ENCODE results near the gene LRRC14B. TPM values are rescaled to one million over a fixed set of nuclear protein-coding genes. Genes with fewer than 3 reads are reported as not detected.

The LRRC14B gene
- total RNA-seq, result not detected in 2 replicates

GRCh38 chr5:191036-191948, at the start of gene LRRC14B:
Gene LRRC14B, plus strand, starts transcription at chr5:191495. Its CDS starts 44 bp downstream, at chr5:191539.

DNA sequence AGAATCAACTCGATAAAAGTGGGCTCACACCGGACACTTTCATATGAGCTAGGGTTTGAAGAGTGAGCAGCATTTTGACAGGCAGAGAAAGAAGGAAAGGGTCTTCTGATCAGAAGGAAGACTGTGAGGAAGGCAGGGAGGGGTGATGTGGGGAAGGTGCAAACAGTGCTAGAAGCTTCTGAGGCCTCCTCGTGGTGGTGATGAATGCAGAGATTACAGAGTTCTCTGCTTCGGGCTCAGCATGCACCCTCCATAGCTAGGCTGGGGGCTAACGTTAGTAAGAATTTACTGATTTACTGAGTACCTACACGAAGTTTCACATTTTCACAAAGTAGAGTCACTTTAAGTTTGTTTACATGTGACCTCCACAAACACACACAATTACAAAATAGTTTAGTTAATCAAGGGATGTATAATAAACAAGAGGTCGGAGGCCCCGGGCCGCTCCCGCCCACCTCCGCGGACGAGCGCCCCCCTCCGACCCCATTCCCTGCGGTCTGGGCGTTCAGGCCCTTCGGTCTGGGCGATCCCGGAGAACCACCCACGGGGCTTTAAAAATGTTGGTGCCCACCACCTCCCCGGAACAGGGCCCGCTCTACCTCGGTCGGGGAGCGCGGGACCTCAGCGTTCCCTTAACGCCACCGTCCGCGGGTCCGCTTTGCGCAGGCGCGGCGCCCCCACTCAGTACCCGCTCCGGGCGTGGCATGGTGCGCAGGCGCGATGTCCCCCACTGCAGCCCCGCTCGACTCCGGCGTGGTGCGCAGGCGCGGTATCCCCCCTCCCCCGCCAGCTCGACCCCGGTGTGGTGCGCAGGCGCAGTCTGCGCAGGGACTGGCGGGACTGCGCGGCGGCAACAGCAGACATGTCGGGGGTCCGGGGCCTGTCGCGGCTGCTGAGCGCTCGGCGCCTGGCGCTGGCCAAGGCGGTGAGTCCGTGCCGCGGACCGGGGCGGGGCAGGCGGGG, 26.5 kb downstream of the LRRC14B start, which contains the start of the genes CCDC127 and SDHA:
CCDC127 (minus strand) TSS at position 660 of the 963 bp plus-strand sequence. CDS start 1,304 bp downstream, outside the sequence.
SDHA (plus strand) TSS at position 827 of the 963 bp plus-strand sequence; CDS start at position 863, 36 bp downstream.

Other genes with a start within 250 kb of the LRRC14B start
- gene PLEKHG4B, start 99.3 kb upstream of the LRRC14B start, total RNA-seq, result not detected in 2 replicates
- 4.1 and 6.0 TPM in 2 replicates for gene CCDC127, start 26.7 kb downstream of the LRRC14B start, total RNA-seq
- 69.5 and 84.7 TPM in 2 replicates for gene SDHA, start 26.8 kb downstream of the LRRC14B start, total RNA-seq
- 96.6 and 117 TPM in 2 replicates for gene PDCD6, start 80.2 kb downstream of the LRRC14B start, total RNA-seq
- gene AHRR, start 130.2 kb downstream of the LRRC14B start, total RNA-seq, result 8.8 and 16.4 TPM in 2 replicates